K562 (cell line): ENCODE data around the gene RBFOX2. TPM values are rescaled to one million over a fixed set of nuclear protein-coding genes. Genes with fewer than 3 reads are reported as not detected.
"Not testable (repeated sequence)": the region's sequence is repeated elsewhere in the genome, so short reads cannot be mapped to it uniquely, and the experiment has no call there.

ENCODE experiments used
- ATAC-seq: fragments of 200-7000 bp; cut with Tn5 transposase; 3 replicates; pipeline ENCODE4 v1.9.1; 2020; ENCODE audit warnings: moderate library complexity
- BruUV-seq: library from RNA; stranded (reverse); fragments of 400-500 nt; replicated peaks from 2 replicates; lab custom pipeline; 2021; lab: Mats Ljungman, UMichigan
- CTCF ChIA-PET: fragments of 300-600 bp; formaldehyde crosslinking; extraction: SDS; loops from one replicate; lab custom pipeline; 2021; ENCODE audit warnings: low intra/inter-chr PET ratio; lab: Yijun Ruan, JAX
- POLR2A ChIA-PET: fragments of 300-600, 350-650 bp; sonication (Branson Sonifier 250); formaldehyde crosslinking; extraction: SDS; loops from one replicate; lab custom pipeline; 2021; ENCODE audit warnings: antibody characterized with exemption, inconsistent platforms; lab: Yijun Ruan, JAX
- DNase-seq, 4 experiments: peaks; one replicate each; pipeline versions ENCODE4 v3.0.0 to v3.0.0-alpha.2; 2011 to 2018; ENCODE audit warnings: low spot score in 3 of 4, mixed read lengths in 3 of 4; ENCODE audit errors: extremely low read depth in 1 of 4
- FAIRE-seq: peaks from 2 replicates; lab custom pipeline; 2011; peaks lifted over from hg19 to GRCh38; lab: Jason Lieb, UNC
- H2AFZ ChIP-seq: 2 replicates; pipeline ENCODE4 v1.6.0; 2011; ENCODE audit warnings: low read depth, low read length, control low read depth, inconsistent platforms
- H3K27ac ChIP-seq: fragments of 200-600 bp; 3 replicates; pipeline ENCODE4 v1.8.0; 2011; ENCODE audit warnings: low read depth, mild to moderate bottlenecking, control low read depth, inconsistent platforms, low read length, moderate library complexity, mixed read lengths; ENCODE audit errors: extremely low read depth
- H3K27me3 ChIP-seq, 2 experiments: fragments of 300-600 bp in 1 of 2; 2 replicates in 1 of 2; 3 replicates in 1 of 2; pipeline versions ENCODE4 v1.6.0 to v1.8.0; 2011; ENCODE audit warnings: inconsistent platforms in 2 of 2, low read length in 2 of 2, mild to moderate bottlenecking in 1 of 2, mixed read lengths in 1 of 2, moderate library complexity in 1 of 2; ENCODE audit not compliant: control insufficient read depth in 2 of 2, insufficient read depth in 2 of 2
- H3K36me3 ChIP-seq: fragments of 300-600 bp; 3 replicates; pipeline ENCODE4 v1.8.0; 2011; ENCODE audit warnings: mild to moderate bottlenecking, low read length, inconsistent platforms; ENCODE audit not compliant: control insufficient read depth, insufficient read depth
- H3K4me1 ChIP-seq, 2 experiments: fragments of 200-600 bp in 1 of 2; replicated peaks in 1 of 2; 2 replicates in 1 of 2; 3 replicates in 1 of 2; pipeline versions ENCODE4 v1.5.1 to v1.8.0; 2011; ENCODE audit warnings: inconsistent platforms in 2 of 2, low read length in 2 of 2, mild to moderate bottlenecking in 1 of 2, mixed read lengths in 1 of 2, moderate library complexity in 1 of 2; ENCODE audit not compliant: control insufficient read depth in 2 of 2, insufficient read depth in 2 of 2
- H3K4me2 ChIP-seq: 2 replicates; pipeline ENCODE4 v1.6.1; 2011; ENCODE audit warnings: low read length, control low read depth, inconsistent platforms, mixed read lengths; ENCODE audit not compliant: insufficient read depth
- H3K4me3 ChIP-seq: fragments of 200-600 bp; sonication (generic), shearing (Covaris generic); 2 replicates; pipeline ENCODE4 v1.5.1; 2016; ENCODE audit warnings: control low read depth, inconsistent platforms
- H3K79me2 ChIP-seq: fragments of 200-600 bp; 3 replicates; pipeline ENCODE4 v1.8.0; 2011; ENCODE audit warnings: low read length, inconsistent platforms; ENCODE audit not compliant: control insufficient read depth, insufficient read depth
- H3K9ac ChIP-seq, 2 experiments: 2 replicates each; pipeline versions ENCODE4 v1.6.0 to v1.6.1; 2011; ENCODE audit warnings: low read depth in 2 of 2, low read length in 2 of 2, control low read depth in 1 of 2, inconsistent platforms in 1 of 2, mild to moderate bottlenecking in 1 of 2, mixed read lengths in 1 of 2; ENCODE audit not compliant: insufficient read depth in 1 of 2
- H3K9me1 ChIP-seq: one replicate; pipeline ENCODE4 v1.6.0; 2011; ENCODE audit warnings: inconsistent platforms, mild to moderate bottlenecking, low read length, moderate library complexity; ENCODE audit not compliant: control insufficient read depth, insufficient read depth
- H3K9me3 ChIP-seq: replicated peaks from 2 replicates; pipeline ENCODE4 v1.5.1; 2011; ENCODE audit warnings: low read depth, low read length, inconsistent platforms; ENCODE audit not compliant: control insufficient read depth, insufficient read depth
- H4K20me1 ChIP-seq: replicated peaks from 2 replicates; pipeline ENCODE4 v1.6.1; 2011; ENCODE audit warnings: low read length, inconsistent platforms, mixed read lengths; ENCODE audit not compliant: control insufficient read depth, insufficient read depth
- CREB1 ChIP-seq, 2 experiments: sonication (generic) in 1 of 2; formaldehyde crosslinking in 1 of 2; IDR thresholded peaks; 2 replicates each; pipeline versions ENCODE4 v1.6.1 to v1.8.0; 2012 to 2022; ENCODE audit warnings: inconsistent platforms in 1 of 2, mild to moderate bottlenecking in 1 of 2, missing genetic modification reagents in 1 of 2, moderate library complexity in 1 of 2
- DLX4 ChIP-seq: fragments of 250-450 bp; sonication (Bioruptor Pico); IDR thresholded peaks from 2 replicates; pipeline ENCODE4 v1.6.1; 2021; ENCODE audit warnings: mild to moderate bottlenecking
- E2F3 ChIP-seq: fragments of 250-450 bp; sonication (Bioruptor Pico); IDR thresholded peaks from 2 replicates; pipeline ENCODE4 v1.4.0; 2020; ENCODE audit warnings: mild to moderate bottlenecking
- GTF2E2 ChIP-seq: fragments of 200-800 bp; sonication (Bioruptor generic); IDR thresholded peaks from 2 replicates; pipeline ENCODE4 v1.6.1; 2016; ENCODE audit warnings: missing genetic modification characterization, missing compliant biosample characterization
- HBP1 ChIP-seq: fragments of 450-650 bp; formaldehyde crosslinking; IDR thresholded peaks from 2 replicates; pipeline ENCODE4 v1.4.0; 2022; ENCODE audit warnings: missing genetic modification characterization
- PCBP2 ChIP-seq: fragments of 200-400 bp; formaldehyde crosslinking; IDR thresholded peaks from 2 replicates; pipeline ENCODE4 v1.6.1; 2018; ENCODE audit warnings: low read length, low read depth, mild to moderate bottlenecking, moderate library complexity; ENCODE audit not compliant: poor library complexity, severe bottlenecking
- SREBF2 ChIP-seq: sonication (generic); formaldehyde crosslinking; IDR thresholded peaks from 2 replicates; pipeline ENCODE4 v1.4.0; 2020; ENCODE audit warnings: mild to moderate bottlenecking, missing genetic modification reagents
- ZNF589 ChIP-seq: fragments of 200-800 bp; sonication (Bioruptor generic); IDR thresholded peaks from 2 replicates; pipeline ENCODE4 v1.6.1; 2016; ENCODE audit warnings: low read depth, missing genetic modification characterization, missing compliant biosample characterization
- WGBS: fragments of 100-300 bp; shearing (Covaris generic); methylation state at CpG from one replicate; pipeline ENCODE4 v1.1.6; 2016; ENCODE audit warnings: low coverage, mixed read lengths; ENCODE audit not compliant: insufficient coverage; ENCODE audit errors: missing lambda C conversion rate; 5-methylcytosine and 5-hydroxymethylcytosine counted together
- in situ Hi-C: fragments of 300-500 bp; cut with MboI; formaldehyde crosslinking; loops from 4 replicates; pipeline ENCODE4 v1.15.0; 2018; ENCODE audit warnings: inconsistent platforms, mixed read lengths
- intact Hi-C: fragments of 100-400 bp; cut with micrococcal nuclease; formaldehyde crosslinking; loops from 2 replicates; pipeline ENCODE4 v1.14.2; 2022
- polyA plus RNA-seq, 8 experiments: library from polyadenylated mRNA; depleted of rRNA in 4 of 8; stranded (reverse) in 5 of 8; unstranded in 3 of 8; fragments of >200 nt; fragmentation: Nextera tagmentation in 2 of 8; fragmentation: Illumina TruSeq in 1 of 8; extraction: Ambion mirVana in 2 of 8; extraction: Trizol in 1 of 8; gene quantifications; 2 replicates each; pipeline versions ENCODE4 v1.2.1 to v1.2.3, GENCODE V29; 2011 to 2014; ENCODE audit warnings: inconsistent platforms in 1 of 8, missing spikeins in 1 of 8
- total RNA-seq, 7 experiments: library from RNA; depleted of rRNA in 6 of 7; stranded (reverse); fragments of >200 nt in 6 of 7; fragmentation: Illumina TruSeq in 2 of 7; extraction: Trizol in 2 of 7; gene quantifications; 2 replicates each; pipeline versions ENCODE4 v1.2.1 to v1.2.3, GENCODE V29; 2011 to 2021; ENCODE audit warnings: low replicate concordance in 1 of 7
- TF ChIP-seq, protein P1 (sequence below): conservative IDR thresholded peaks from 2 replicates; pipeline ENCODE4 v1.6.1; 2011; ENCODE audit warnings: low read depth, mild to moderate bottlenecking, low read length; ENCODE audit not compliant: control insufficient read depth
- TF ChIP-seq, protein P2 (sequence below): sonication (generic); formaldehyde crosslinking; IDR thresholded peaks from 2 replicates; pipeline ENCODE4 v1.8.1; 2023; ENCODE audit warnings: mild to moderate bottlenecking, missing genetic modification reagents

Gene RBFOX2
- total and polyA plus RNA-seq, 9 of the 15 experiments (the other 6 are each of a cell fraction or from before 2014, with no cell fraction given) = 5.8 to 24.8 (median 14.2) TPM

DNA sequence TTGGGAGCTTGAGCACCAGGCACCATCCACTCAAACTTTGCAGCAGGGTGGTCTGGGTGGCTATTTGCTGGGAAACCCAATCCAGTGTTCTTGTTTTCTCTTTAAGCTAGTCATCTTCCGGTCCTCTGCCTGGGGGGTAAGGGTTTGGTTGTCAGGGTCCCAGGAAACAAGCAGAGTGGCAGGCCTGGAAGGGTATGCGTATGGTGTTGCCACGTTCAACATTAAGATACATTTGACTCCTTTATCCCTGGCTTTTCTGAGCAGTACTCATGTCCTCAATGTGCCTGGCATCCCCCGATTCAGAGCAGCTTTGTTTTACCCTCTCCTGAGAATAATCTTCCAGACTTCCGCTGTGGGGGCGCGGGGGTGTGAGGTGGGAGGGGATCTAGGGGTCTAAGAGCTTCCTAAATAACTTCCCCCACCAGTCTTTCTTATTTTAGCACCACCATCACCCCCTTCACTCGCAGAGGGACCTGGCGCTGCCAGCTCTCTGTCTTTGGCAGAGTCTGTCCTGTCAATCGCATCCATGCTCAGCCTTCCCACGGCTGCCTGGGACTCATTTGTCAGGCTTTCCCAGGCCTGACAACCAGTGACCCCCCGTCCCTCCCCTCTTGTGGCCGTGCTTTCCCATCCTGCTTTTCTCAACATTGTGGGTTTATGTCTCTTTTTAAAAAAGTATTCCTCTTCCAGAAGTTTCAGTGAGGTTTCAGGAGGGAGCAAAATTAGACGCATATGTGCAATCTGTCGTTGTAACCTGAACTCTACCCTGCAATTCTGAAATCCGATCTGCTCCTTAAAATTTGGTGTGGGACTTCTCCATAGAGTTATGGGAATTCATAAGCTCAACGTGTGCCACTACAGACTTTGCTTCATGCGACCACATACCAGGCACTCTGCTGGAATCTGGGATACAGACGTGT is 27.0 kb upstream of the RBFOX2 start (continued):
- TF ChIP-seq, protein P1, sequence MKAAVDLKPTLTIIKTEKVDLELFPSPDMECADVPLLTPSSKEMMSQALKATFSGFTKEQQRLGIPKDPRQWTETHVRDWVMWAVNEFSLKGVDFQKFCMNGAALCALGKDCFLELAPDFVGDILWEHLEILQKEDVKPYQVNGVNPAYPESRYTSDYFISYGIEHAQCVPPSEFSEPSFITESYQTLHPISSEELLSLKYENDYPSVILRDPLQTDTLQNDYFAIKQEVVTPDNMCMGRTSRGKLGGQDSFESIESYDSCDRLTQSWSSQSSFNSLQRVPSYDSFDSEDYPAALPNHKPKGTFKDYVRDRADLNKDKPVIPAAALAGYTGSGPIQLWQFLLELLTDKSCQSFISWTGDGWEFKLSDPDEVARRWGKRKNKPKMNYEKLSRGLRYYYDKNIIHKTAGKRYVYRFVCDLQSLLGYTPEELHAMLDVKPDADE = no peak
- TF ChIP-seq CREB1 (IDR thresholded peaks at IDR 0.05) (no peak), CREB1 (CRISPR knock-in tag; IDR thresholded peaks at IDR 0.05) (no peak), ZNF589 (CRISPR knock-in tag) (no peak), DLX4 (CRISPR knock-in tag) (no peak), E2F3 (CRISPR knock-in tag) (no peak), PCBP2 (no peak), SREBF2 (CRISPR knock-in tag) (no peak), HBP1 (CRISPR knock-in tag) (no peak), GTF2E2 (tag) (no peak)
- TF ChIP-seq, protein P2, sequence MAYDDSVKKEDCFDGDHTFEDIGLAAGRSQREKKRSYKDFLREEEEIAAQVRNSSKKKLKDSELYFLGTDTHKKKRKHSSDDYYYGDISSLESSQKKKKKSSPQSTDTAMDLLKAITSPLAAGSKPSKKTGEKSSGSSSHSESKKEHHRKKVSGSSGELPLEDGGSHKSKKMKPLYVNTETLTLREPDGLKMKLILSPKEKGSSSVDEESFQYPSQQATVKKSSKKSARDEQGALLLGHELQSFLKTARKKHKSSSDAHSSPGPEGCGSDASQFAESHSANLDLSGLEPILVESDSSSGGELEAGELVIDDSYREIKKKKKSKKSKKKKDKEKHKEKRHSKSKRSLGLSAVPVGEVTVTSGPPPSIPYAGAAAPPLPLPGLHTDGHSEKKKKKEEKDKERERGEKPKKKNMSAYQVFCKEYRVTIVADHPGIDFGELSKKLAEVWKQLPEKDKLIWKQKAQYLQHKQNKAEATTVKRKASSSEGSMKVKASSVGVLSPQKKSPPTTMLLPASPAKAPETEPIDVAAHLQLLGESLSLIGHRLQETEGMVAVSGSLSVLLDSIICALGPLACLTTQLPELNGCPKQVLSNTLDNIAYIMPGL (CRISPR knock-in tag) = no peak

- BruUV-seq, H3K9ac ChIP-seq, CTCF ChIA-PET, H3K36me3 ChIP-seq, H3K4me2 ChIP-seq, FAIRE-seq, H3K9me1 ChIP-seq, H3K27ac ChIP-seq, H3K79me2 ChIP-seq, H3K9me3 ChIP-seq, in situ Hi-C loops, H3K4me3 ChIP-seq, DNase-seq, ATAC-seq, H2AFZ ChIP-seq, H4K20me1 ChIP-seq, H3K27me3 ChIP-seq, intact Hi-C loops: not testable (repeated sequence)
- POLR2A ChIA-PET = interaction anchor here (0.6 to 3.6 kb wide), 2 partner anchors 11 to 518 kb away, joined by 3 to 12 read pairs; no protein-coding TSS in a partner anchor
- 71% methylated on average over 10 of the region's 10 CpGs for WGBS
- peaks cover 0 to 20% of the 10 kb centered on the region in 2 experiments; a peak in 3 of 5 replicates for H3K4me1 ChIP-seq
Observed at GRCh38 chr22:36054446-36054845, 25.8 kb upstream of the RBFOX2 start.
